Uterus (tissue), 4 donors: Measurements from ENCODE around the gene RASSF1. TPM values are rescaled to one million over a fixed set of nuclear protein-coding genes. Genes with fewer than 3 reads are reported as not detected.

Experiments
- DNase-seq, 2 donors: peaks; one replicate each; pipeline ENCODE4 v3.0.0-alpha.2; 2019 to 2020
- H3K27ac ChIP-seq, 2 donors: fragments of 200-600 bp; sonication (generic); 1 replicate in 1 of 2; 2 replicates in 1 of 2; pipeline ENCODE4 v1.5.1; 2016 to 2018
- H3K27me3 ChIP-seq, 2 donors: fragments of 200-600 bp; sonication (generic); one replicate each; pipeline ENCODE4 v1.5.1; 2018 to 2019; ENCODE audit warnings: control low read depth in 1 of 2
- H3K36me3 ChIP-seq, 2 donors: fragments of 200-600 bp; sonication (generic); one replicate each; pipeline ENCODE4 v1.5.1; 2019; ENCODE audit warnings: control low read depth in 1 of 2
- H3K4me1 ChIP-seq, 2 donors: fragments of 200-600 bp; sonication (generic); one replicate each; pipeline ENCODE4 v1.5.1; 2018 to 2019; ENCODE audit warnings: control low read depth in 1 of 2
- H3K4me3 ChIP-seq, 2 donors: fragments of 200-600 bp; sonication (generic); 1 replicate in 1 of 2; 2 replicates in 1 of 2; pipeline ENCODE4 v1.5.1; 2018 to 2019; ENCODE audit warnings: mild to moderate bottlenecking in 1 of 2
- H3K9me3 ChIP-seq, 2 donors: fragments of 200-600 bp; sonication (generic); one replicate each; pipeline ENCODE4 v1.5.1; 2019; ENCODE audit warnings: control low read depth in 1 of 2
- CTCF ChIP-seq, 4 experiments: fragments of 200-600 bp in 2 of 4; fragments of 450-650 bp in 2 of 4; sonication (generic) in 2 of 4; IDR thresholded peaks; one replicate each; pipeline ENCODE4 v1.5.1; 2016 to 2019; ENCODE audit warnings: antibody characterized with exemption in 4 of 4, mild to moderate bottlenecking in 2 of 4, moderate library complexity in 1 of 4
- POLR2A ChIP-seq, 2 donors: fragments of 450-650 bp; IDR thresholded peaks; one replicate each; pipeline ENCODE4 v1.6.1; 2016; ENCODE audit warnings: antibody characterized with exemption in 2 of 2, mild to moderate bottlenecking in 1 of 2, moderate library complexity in 1 of 2
- intact Hi-C: fragments of 100-400 bp; cut with DNase I; formaldehyde crosslinking; loops from one replicate; pipeline ENCODE4 v1.15.1; 2023; ENCODE audit warnings: low total_unique reads
- total RNA-seq, 4 donors: library from RNA; depleted of rRNA in 3 of 4; stranded (reverse); fragments of >200 nt in 3 of 4; gene quantifications; one replicate each; pipeline versions ENCODE4 v1.1.0 to v1.2.4, GENCODE V29; 2014 to 2023
- donor health status: DM: yes; HTN: yes; CAD: no.

RASSF1 gene
- total RNA-seq, 4 donors from 2014 or later: 42.1 to 114 (median 44.6) TPM

- DNase-seq: no peak
- Histone ChIP-seq H3K4me3 (no peak overlapping the region), H3K27me3 (no peaks in the 10 kb centered on the region), H3K4me1 (peaks cover 0 to 16% of the 10 kb centered on the region in 2 donors), H3K36me3 (no peaks in the 10 kb centered on the region), H3K9me3 (no peaks in the 10 kb centered on the region), H3K27ac (peak overlapping the region; percentile 95 to 96)
- intact Hi-C loops: no loop called here
- TF ChIP-seq CTCF (IDR thresholded peaks at IDR 0.05) (no peak), POLR2A (IDR thresholded peaks at IDR 0.05) (no peak)
Observed at GRCh38 chr3:50325113-50325480, 15.5 kb downstream of the RASSF1 start.

DNA sequence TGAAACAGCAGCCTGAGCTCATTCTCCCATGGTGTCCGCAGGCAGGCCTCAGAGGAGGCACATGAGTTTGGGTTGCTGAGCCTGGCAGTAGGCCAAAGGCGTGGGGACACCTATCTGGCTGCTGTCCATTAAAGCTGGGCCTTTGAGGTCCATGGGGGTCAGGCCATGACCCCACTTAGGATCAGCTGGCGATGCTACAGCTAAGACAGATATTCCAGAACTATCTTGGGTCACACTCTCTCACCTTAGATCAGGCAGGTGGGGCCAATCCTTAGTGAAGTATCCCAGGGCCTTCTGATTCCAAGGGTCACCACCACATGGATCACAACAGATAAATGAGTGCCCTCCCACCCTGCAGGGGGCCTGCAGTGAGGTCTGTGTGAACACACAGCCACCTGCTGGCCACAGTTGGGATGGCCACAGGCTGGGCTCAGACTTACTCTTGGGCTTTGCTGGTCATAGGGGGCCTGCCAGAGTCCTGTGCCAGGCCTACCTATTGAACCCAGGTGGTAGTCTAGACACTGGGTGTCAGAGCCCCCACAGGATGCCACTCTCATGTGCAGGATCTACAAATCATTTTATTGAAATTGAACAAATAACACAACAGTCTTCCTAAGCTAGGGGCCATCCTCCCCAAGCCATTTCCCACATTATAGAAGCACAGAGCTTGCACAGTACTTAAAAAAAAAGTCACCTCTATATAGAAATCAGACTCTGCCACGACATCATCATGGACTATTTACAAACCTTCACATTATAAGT lies 16.1 kb downstream of the RASSF1 start:
- H3K4me1 ChIP-seq: peaks cover 0 to 19% of the 10 kb centered on the region in 2 donors

GRCh38 chr3:50323614-50324199 lies 16.9 kb downstream of the RASSF1 start:
- peak in 1 of 4 experiments; percentile 21 for TF ChIP-seq CTCF (IDR thresholded peaks at IDR 0.05)
- no peak for TF ChIP-seq POLR2A (IDR thresholded peaks at IDR 0.05)
- no peaks in the 10 kb centered on the region for H3K27me3 ChIP-seq
- H3K9me3 ChIP-seq: no peaks in the 10 kb centered on the region
- peaks cover 0 to 27% of the 10 kb centered on the region in 2 donors for H3K4me1 ChIP-seq
- no peaks in the 10 kb centered on the region for H3K36me3 ChIP-seq
- H3K4me3 ChIP-seq: no peak overlapping the region
- peak overlapping the region; percentile 95 to 96 for H3K27ac ChIP-seq
- DNase-seq: peak; percentile 43 to 72
- intact Hi-C loops: no loop called here

More for the DNA sequence above, 16.1 kb downstream of the RASSF1 start:
- TF ChIP-seq CTCF (IDR thresholded peaks at IDR 0.05) (peak; percentile 71 to 86 (median 75)), POLR2A (IDR thresholded peaks at IDR 0.05) (no peak)
- Histone ChIP-seq H3K4me3 (no peak overlapping the region), H3K9me3 (no peaks in the 10 kb centered on the region), H3K36me3 (no peaks in the 10 kb centered on the region), H3K27me3 (no peaks in the 10 kb centered on the region), H3K27ac (peak overlapping the region; percentile 95 to 96)
- DNase-seq: peak; percentile 66
- intact Hi-C loops: no loop called here

DNA sequence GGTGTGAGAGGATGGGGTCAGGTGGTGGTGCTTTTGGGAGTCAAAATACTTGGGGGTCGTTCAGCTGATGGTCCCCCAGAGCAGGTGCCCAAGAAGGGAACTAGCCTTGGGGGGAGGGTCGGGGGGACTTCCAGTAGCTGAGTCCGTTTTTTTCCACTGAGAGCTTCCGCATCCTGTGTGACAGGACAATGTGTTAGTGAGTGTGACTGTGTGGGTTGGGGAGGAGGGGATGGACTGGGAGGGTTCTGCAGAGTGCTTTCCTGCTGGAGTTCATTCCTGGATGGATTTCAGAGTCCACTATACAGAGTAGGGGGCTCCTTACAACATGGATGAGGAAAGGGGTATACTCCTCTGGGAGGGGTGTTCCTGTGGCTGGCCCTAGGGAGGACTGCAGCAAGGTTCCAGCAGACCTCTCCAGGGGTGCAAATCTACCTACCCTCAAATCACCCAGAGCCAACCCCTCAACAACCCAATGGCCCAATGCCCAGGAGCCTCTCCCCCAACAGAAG lies 17.5 kb downstream of the RASSF1 start:
- TF ChIP-seq POLR2A (IDR thresholded peaks at IDR 0.05) (no peak), CTCF (IDR thresholded peaks at IDR 0.05) (no peak)
- peak in 1 of 2 donors; percentile 61 for DNase-seq
- Histone ChIP-seq H3K4me3 (no peak overlapping the region), H3K27me3 (no peaks in the 10 kb centered on the region), H3K36me3 (no peaks in the 10 kb centered on the region), H3K9me3 (no peaks in the 10 kb centered on the region), H3K27ac (peak overlapping the region; percentile 95 to 96), H3K4me1 (peaks cover 0 to 29% of the 10 kb centered on the region in 2 donors)
- intact Hi-C loops: no loop called here
